ENCODE data around the gene VPS33A. TPM values are rescaled to one million over a fixed set of nuclear protein-coding genes. Genes with fewer than 3 reads are reported as not detected.
A peak's percentile ranks its signal among the peaks of the same experiment; 100 is the strongest.

VPS33A gene
- total and polyA plus RNA-seq, 10 donors: 9.7 to 31.5 (median 21.8) TPM

GRCh38 chr12:122304924-122305323, 38.6 kb upstream of the VPS33A start:
- Histone ChIP-seq H3K9me3 (no peaks in the 10 kb centered on the region), H3K36me3 (peaks cover 3 to 96% (median 33%) of the 10 kb centered on the region in 6 donors), H3K4me3 (no peak overlapping the region), H3K4me1 (no peaks in the 10 kb centered on the region), H3K27ac (no peak overlapping the region), H3K27me3 (replicated peaks in 1 of 7) (no peaks in the 10 kb centered on the region)
- DNase-seq: no peak
- intact Hi-C loops (cut with DNase I; ENCODE audit: low total_unique reads): no loop called here
- 85 to 98% (median 97%) methylated on average over 1 of the region's 1 CpG for WGBS, 5 donors
- TF ChIP-seq POLR2A (IDR thresholded peaks at IDR 0.05) (no peak), POLR2AphosphoS5 (IDR thresholded peaks at IDR 0.05) (no peak)
- TF ChIP-seq, protein P1, sequence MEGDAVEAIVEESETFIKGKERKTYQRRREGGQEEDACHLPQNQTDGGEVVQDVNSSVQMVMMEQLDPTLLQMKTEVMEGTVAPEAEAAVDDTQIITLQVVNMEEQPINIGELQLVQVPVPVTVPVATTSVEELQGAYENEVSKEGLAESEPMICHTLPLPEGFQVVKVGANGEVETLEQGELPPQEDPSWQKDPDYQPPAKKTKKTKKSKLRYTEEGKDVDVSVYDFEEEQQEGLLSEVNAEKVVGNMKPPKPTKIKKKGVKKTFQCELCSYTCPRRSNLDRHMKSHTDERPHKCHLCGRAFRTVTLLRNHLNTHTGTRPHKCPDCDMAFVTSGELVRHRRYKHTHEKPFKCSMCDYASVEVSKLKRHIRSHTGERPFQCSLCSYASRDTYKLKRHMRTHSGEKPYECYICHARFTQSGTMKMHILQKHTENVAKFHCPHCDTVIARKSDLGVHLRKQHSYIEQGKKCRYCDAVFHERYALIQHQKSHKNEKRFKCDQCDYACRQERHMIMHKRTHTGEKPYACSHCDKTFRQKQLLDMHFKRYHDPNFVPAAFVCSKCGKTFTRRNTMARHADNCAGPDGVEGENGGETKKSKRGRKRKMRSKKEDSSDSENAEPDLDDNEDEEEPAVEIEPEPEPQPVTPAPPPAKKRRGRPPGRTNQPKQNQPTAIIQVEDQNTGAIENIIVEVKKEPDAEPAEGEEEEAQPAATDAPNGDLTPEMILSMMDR (IDR thresholded peaks at IDR 0.05 in 8 of 11, conservative IDR thresholded peaks at IDR 0.05 in 3 of 11): no peak

GRCh38 chr12:122303068-122303467, 36.8 kb upstream of the VPS33A start:
- DNase-seq: no peak
- Histone ChIP-seq H3K36me3 (peaks cover 0 to 96% (median 33%) of the 10 kb centered on the region in 6 donors), H3K4me3 (no peak overlapping the region), H3K27me3 (replicated peaks in 1 of 7) (no peaks in the 10 kb centered on the region), H3K4me1 (no peaks in the 10 kb centered on the region), H3K27ac (peak overlapping the region in 3 of 8 donors; percentile 6 to 15 (median 15)), H3K9me3 (no peaks in the 10 kb centered on the region)
- intact Hi-C loops (cut with DNase I; ENCODE audit: low total_unique reads): no loop called here
- WGBS, 5 donors: 78 to 90% (median 81%) methylated on average over 4 of the region's 4 CpGs
- TF ChIP-seq, protein P1 (IDR thresholded peaks at IDR 0.05 in 8 of 11, conservative IDR thresholded peaks at IDR 0.05 in 3 of 11): no peak
- TF ChIP-seq POLR2A (IDR thresholded peaks at IDR 0.05) (no peak), POLR2AphosphoS5 (IDR thresholded peaks at IDR 0.05) (no peak)

DNA sequence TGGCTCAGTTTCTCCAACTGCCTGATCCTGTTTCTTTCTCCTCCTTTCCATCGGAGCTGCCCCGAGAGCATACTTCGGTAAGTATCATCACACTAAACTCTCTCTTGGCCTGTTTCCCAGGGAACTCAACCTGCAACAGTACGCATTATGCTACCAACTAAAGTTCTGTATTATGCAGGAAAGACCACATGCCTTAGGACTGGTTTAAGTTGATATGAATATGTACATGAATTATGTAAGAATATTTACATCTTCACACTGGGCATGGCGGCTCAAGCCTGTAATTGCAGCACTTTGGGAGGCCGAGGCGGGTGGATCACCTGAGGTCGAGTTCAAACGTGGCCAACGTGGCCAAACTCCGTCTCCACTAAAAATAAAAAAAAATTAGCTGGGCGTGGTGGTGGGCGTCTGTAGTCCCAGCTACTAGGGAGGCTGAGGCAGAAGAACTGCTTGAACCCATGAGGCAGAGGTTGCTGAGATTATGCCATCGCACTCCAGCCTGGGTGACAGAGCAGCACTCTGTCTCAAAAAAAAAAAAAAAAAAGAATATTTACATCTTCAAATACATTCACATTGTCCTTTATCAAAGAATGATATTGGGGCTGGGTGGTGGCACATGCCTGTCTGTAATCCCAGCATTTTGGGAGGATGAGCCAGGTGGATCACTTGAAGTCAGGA, 31.9 kb upstream of the VPS33A start:
- 94 to 98% (median 95%) methylated on average over 14 of the region's 14 CpGs for WGBS, 5 donors
- TF ChIP-seq POLR2AphosphoS5 (IDR thresholded peaks at IDR 0.05): no peak
- TF ChIP-seq POLR2A (IDR thresholded peaks at IDR 0.05): no peak
- TF ChIP-seq, protein P1 (IDR thresholded peaks at IDR 0.05 in 8 of 11, conservative IDR thresholded peaks at IDR 0.05 in 3 of 11): no peak
- no peak for DNase-seq
- H3K27me3 ChIP-seq (replicated peaks in 1 of 7): no peaks in the 10 kb centered on the region
- H3K9me3 ChIP-seq: no peaks in the 10 kb centered on the region
- intact Hi-C loops (cut with DNase I; ENCODE audit: low total_unique reads): no loop called here
- H3K4me3 ChIP-seq: no peak overlapping the region
- H3K36me3 ChIP-seq: peaks cover 0 to 97% (median 39%) of the 10 kb centered on the region in 6 donors
- no peaks in the 10 kb centered on the region for H3K4me1 ChIP-seq
- no peak overlapping the region for H3K27ac ChIP-seq

DNA sequence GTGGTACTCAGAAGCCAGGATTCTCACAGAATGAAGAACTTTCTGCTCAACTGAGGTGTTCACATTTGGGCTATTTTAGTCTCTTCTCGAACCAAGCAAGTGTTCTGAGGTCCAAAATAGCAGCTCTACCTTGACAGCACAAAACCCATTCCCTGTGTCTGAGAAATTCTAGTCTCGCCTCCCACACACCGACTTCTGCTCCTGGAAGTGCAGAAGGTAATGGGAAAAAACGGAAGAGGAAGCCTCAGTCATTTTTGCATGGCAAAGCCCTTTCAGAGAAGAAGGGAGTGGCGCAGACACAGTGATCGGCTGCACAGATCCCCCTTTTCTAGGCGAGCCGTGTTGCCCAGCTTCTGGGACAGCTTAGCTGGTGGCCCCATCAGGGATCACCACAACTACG, 31.2 kb upstream of the VPS33A start:
- no peak overlapping the region for H3K27ac ChIP-seq
- H3K36me3 ChIP-seq: peaks cover 0 to 97% (median 35%) of the 10 kb centered on the region in 6 donors
- TF ChIP-seq, protein P1 (IDR thresholded peaks at IDR 0.05 in 8 of 11, conservative IDR thresholded peaks at IDR 0.05 in 3 of 11): no peak
- no peak for TF ChIP-seq POLR2A (IDR thresholded peaks at IDR 0.05)
- no peak for TF ChIP-seq POLR2AphosphoS5 (IDR thresholded peaks at IDR 0.05)
- DNase-seq: no peak
- no peaks in the 10 kb centered on the region for H3K9me3 ChIP-seq
- intact Hi-C loops (cut with DNase I; ENCODE audit: low total_unique reads): no loop called here
- WGBS, 5 donors: 92 to 96% (median 95%) methylated on average over 9 of the region's 9 CpGs
- H3K4me3 ChIP-seq: no peak overlapping the region
- no peaks in the 10 kb centered on the region for H3K27me3 ChIP-seq (replicated peaks in 1 of 7)
- no peaks in the 10 kb centered on the region for H3K4me1 ChIP-seq
